Measurements from ENCODE around the gene COTL1.

DNA sequence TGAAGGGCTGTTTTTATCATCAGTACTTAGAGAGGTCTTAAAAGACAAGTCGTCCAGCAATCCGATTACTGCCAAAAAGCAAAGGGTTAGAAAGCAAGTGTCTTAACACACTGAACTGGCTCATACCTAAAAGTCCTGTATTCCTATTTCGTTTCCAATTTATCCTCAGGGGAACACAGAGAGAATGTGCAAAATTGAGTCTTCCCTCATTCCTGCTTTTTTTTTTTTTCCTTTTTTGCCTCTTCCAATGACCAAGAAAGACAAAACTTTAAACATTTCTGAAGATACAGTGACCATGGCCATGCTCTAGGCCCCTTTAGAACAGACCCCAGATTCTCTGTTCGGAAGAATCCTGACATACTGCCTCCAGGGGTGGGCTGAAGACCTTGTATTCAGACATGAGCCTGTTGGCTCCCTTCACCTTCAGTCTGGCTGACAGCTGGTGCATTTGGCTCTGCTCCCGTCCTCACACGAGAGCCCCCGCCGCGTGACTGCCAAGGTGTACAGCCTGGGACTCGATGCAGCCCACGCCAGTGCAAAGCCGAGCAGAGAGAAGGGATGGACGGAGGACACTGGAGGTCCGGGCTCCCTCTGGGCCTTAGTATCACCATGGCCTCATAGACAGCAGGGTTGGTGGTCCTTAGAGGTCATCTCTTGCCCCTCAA, 47.0 kb downstream of the COTL1 start:
- TF ChIP-seq, protein P1, sequence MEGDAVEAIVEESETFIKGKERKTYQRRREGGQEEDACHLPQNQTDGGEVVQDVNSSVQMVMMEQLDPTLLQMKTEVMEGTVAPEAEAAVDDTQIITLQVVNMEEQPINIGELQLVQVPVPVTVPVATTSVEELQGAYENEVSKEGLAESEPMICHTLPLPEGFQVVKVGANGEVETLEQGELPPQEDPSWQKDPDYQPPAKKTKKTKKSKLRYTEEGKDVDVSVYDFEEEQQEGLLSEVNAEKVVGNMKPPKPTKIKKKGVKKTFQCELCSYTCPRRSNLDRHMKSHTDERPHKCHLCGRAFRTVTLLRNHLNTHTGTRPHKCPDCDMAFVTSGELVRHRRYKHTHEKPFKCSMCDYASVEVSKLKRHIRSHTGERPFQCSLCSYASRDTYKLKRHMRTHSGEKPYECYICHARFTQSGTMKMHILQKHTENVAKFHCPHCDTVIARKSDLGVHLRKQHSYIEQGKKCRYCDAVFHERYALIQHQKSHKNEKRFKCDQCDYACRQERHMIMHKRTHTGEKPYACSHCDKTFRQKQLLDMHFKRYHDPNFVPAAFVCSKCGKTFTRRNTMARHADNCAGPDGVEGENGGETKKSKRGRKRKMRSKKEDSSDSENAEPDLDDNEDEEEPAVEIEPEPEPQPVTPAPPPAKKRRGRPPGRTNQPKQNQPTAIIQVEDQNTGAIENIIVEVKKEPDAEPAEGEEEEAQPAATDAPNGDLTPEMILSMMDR (IDR thresholded peaks at IDR 0.05): no peak
- TF ChIP-seq POLR2AphosphoS5 (IDR thresholded peaks at IDR 0.05) (no peak), POLR2A (IDR thresholded peaks at IDR 0.05; ENCODE audit: low read depth) (no peak)
